Measurements from ENCODE around the gene MPRIP.

- TF ChIP-seq, protein P1, sequence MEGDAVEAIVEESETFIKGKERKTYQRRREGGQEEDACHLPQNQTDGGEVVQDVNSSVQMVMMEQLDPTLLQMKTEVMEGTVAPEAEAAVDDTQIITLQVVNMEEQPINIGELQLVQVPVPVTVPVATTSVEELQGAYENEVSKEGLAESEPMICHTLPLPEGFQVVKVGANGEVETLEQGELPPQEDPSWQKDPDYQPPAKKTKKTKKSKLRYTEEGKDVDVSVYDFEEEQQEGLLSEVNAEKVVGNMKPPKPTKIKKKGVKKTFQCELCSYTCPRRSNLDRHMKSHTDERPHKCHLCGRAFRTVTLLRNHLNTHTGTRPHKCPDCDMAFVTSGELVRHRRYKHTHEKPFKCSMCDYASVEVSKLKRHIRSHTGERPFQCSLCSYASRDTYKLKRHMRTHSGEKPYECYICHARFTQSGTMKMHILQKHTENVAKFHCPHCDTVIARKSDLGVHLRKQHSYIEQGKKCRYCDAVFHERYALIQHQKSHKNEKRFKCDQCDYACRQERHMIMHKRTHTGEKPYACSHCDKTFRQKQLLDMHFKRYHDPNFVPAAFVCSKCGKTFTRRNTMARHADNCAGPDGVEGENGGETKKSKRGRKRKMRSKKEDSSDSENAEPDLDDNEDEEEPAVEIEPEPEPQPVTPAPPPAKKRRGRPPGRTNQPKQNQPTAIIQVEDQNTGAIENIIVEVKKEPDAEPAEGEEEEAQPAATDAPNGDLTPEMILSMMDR (IDR thresholded peaks at IDR 0.05) = no peak
- TF ChIP-seq POLR2A (IDR thresholded peaks at IDR 0.05) = no peak
These were observed 28.7 kb downstream of the MPRIP start for GRCh38 chr17:17070931-17071330.
